Adrenal gland (tissue), 12 donors: Measurements from ENCODE around the gene PRIMA1. TPM values are rescaled to one million over a fixed set of nuclear protein-coding genes. Genes with fewer than 3 reads are reported as not detected.

ENCODE experiments used
- DNase-seq, 7 donors: peaks; one replicate each; pipeline ENCODE4 v3.0.0-alpha.2; 2019 to 2020
- H3K27ac ChIP-seq, 5 donors: fragments of 200-600 bp; sonication (generic) in 4 of 5; 1 replicate in 3 of 5; 2 replicates in 2 of 5; pipeline versions ENCODE4 v1.5.1 to v1.8.0; 2016 to 2020; ENCODE audit warnings: mild to moderate bottlenecking in 1 of 5
- H3K27me3 ChIP-seq: fragments of 200-600 bp; 2 replicates; pipeline ENCODE4 v1.8.0; 2021
- H3K36me3 ChIP-seq, 2 donors: fragments of 200-600 bp; replicated peaks in 1 of 2; 1 replicate in 1 of 2; 2 replicates in 1 of 2; pipeline versions ENCODE4 v1.5.1 to v1.8.0; 2018 to 2022
- H3K4me1 ChIP-seq, 2 donors: fragments of 200-600 bp; replicated peaks in 1 of 2; 1 replicate in 1 of 2; 2 replicates in 1 of 2; pipeline versions ENCODE4 v1.5.1 to v1.8.0; 2018 to 2021
- H3K4me3 ChIP-seq, 4 donors: fragments of 200-600 bp; sonication (generic) in 3 of 4; one replicate each; pipeline ENCODE4 v1.5.1; 2016 to 2018
- H3K9me3 ChIP-seq, 3 donors: fragments of 200-600 bp; sonication (generic) in 1 of 3; replicated peaks in 1 of 3; 1 replicate in 2 of 3; 2 replicates in 1 of 3; pipeline versions ENCODE4 v1.5.1 to v1.8.0; 2016 to 2021
- CTCF ChIP-seq, 6 experiments: fragments of 450-650 bp in 4 of 6; fragments of 200-600 bp in 2 of 6; sonication (generic) in 1 of 6; IDR thresholded peaks; 1 replicate in 5 of 6; 2 replicates in 1 of 6; pipeline versions ENCODE4 v1.5.1 to v1.8.0; 2016 to 2021; ENCODE audit warnings: antibody characterized with exemption in 6 of 6, mild to moderate bottlenecking in 2 of 6, moderate library complexity in 1 of 6
- POLR2A ChIP-seq, 2 donors: fragments of 450-650 bp; IDR thresholded peaks; one replicate each; pipeline ENCODE4 v1.6.1; 2017; ENCODE audit warnings: antibody characterized with exemption in 2 of 2, mild to moderate bottlenecking in 2 of 2, moderate library complexity in 1 of 2
- WGBS, 4 donors: extraction: QIAGEN DNeasy Blood & Tissue Kit in 2 of 4; methylation state at CpG; one replicate each; pipeline versions ENCODE4 v1.1.5 to v1.1.7; 2013 to 2017; 5-methylcytosine and 5-hydroxymethylcytosine counted together
- intact Hi-C, 2 donors: fragments of 100-400 bp; cut with DNase I; formaldehyde crosslinking; loops; one replicate each; pipeline versions ENCODE4 v1.14.1 to v1.15.0; 2022 to 2023
- polyA plus RNA-seq, 3 donors: library from polyadenylated mRNA; stranded (reverse); fragments of 200-250 nt in 2 of 3; fragments of 350-450 nt in 1 of 3; fragmentation: Illumina TruSeq in 1 of 3; extraction: RNeasy Lipid Tissue Mini Kit (QIAGEN cat#74804) in 1 of 3; gene quantifications; one replicate each; pipeline ENCODE4 v1.2.3, GENCODE V29; 2013 to 2014
- total RNA-seq, 9 donors: library from RNA; depleted of rRNA in 4 of 9; stranded (reverse); fragments of >200 nt in 4 of 9; fragments of 120-200 nt in 1 of 9; fragmentation: NEBNext Ultra II Directional in 1 of 9; extraction: Animal tissue kit (Norgen Biotek cat#: 25700) in 1 of 9; gene quantifications; one replicate each; pipeline versions ENCODE4 v1.1.0 to v1.2.4, GENCODE V29; 2013 to 2023
- donor health status: healthy with polysubstance abuse.
- donor health status: Bipolar disorder and iron deficiency.
- donor health status: DM: yes; HTN: yes; CAD: no.
- donor health status: DM: no; HTN: no; CAD: no.
- donor health status: DM: no; HTN: no; CAD: no.
- donor health status: DM: yes; HTN: yes; CAD: no.

The PRIMA1 gene
- total and polyA plus RNA-seq, 12 donors, result 0.47 to 4.7 (median 1.7) TPM; not detected in 1

- no peak overlapping the region for H3K27ac ChIP-seq
- WGBS, 4 donors, result 74 to 82% (median 79%) methylated on average over 13 to 20 of the region's 20 CpGs
- H3K4me3 ChIP-seq, result no peak overlapping the region
- TF ChIP-seq CTCF (IDR thresholded peaks at IDR 0.05) (no peak), POLR2A (IDR thresholded peaks at IDR 0.05) (no peak)
- no peaks in the 10 kb centered on the region for H3K36me3 ChIP-seq
- intact Hi-C loops, result no loop called here
- H3K9me3 ChIP-seq, result no peaks in the 10 kb centered on the region
- H3K27me3 ChIP-seq, result no peaks in the 10 kb centered on the region
- DNase-seq, result no peak
- no peaks in the 10 kb centered on the region for H3K4me1 ChIP-seq
These were observed 9.2 kb downstream of the PRIMA1 start for GRCh38 chr14:93778856-93779629.

GRCh38 chr14:93778453-93778852 lies 9.8 kb downstream of the PRIMA1 start:
- 75 to 84% (median 80%) methylated on average over 8 of the region's 8 CpGs for WGBS, 4 donors
- no peak overlapping the region for H3K27ac ChIP-seq
- TF ChIP-seq CTCF (IDR thresholded peaks at IDR 0.05), result no peak
- no peak for TF ChIP-seq POLR2A (IDR thresholded peaks at IDR 0.05)
- H3K9me3 ChIP-seq, result no peaks in the 10 kb centered on the region
- DNase-seq, result no peak
- no peaks in the 10 kb centered on the region for H3K36me3 ChIP-seq
- no peaks in the 10 kb centered on the region for H3K4me1 ChIP-seq
- H3K27me3 ChIP-seq, result no peaks in the 10 kb centered on the region
- H3K4me3 ChIP-seq, result no peak overlapping the region
- intact Hi-C loops, result no loop called here

DNA sequence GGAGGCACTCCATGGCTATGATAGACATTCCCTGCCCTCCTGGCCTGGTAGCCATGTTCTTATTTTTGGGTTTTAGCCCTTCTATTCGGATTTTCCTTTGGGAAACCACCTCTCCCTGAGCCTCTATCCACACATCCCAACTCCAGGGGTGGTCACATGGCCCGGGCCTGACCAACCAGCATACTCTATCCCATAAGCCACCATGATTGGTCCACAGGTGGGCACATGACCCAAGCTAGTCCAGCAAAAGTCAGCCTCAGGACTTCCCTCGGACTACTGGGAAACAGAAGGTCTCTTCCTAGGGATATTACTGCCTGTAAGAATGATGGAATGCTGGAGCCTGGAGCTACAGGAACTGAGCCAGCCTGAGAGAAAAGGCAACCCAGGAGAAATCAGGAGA lies 12.5 kb downstream of the PRIMA1 start:
- no peak for DNase-seq
- Histone ChIP-seq H3K27me3 (no peaks in the 10 kb centered on the region), H3K4me3 (no peak overlapping the region), H3K9me3 (no peaks in the 10 kb centered on the region), H3K27ac (no peak overlapping the region), H3K4me1 (no peaks in the 10 kb centered on the region), H3K36me3 (no peaks in the 10 kb centered on the region)
- TF ChIP-seq POLR2A (IDR thresholded peaks at IDR 0.05), result no peak
- TF ChIP-seq CTCF (IDR thresholded peaks at IDR 0.05), result no peak
- 60 to 81% (median 69%) methylated on average over 3 of the region's 3 CpGs for WGBS, 4 donors
- intact Hi-C loops, result no loop called here

- DNase-seq, result no peak
- intact Hi-C loops, result no loop called here
- Histone ChIP-seq H3K36me3 (no peaks in the 10 kb centered on the region), H3K27ac (no peak overlapping the region), H3K4me3 (no peak overlapping the region), H3K4me1 (no peaks in the 10 kb centered on the region), H3K9me3 (no peaks in the 10 kb centered on the region), H3K27me3 (no peaks in the 10 kb centered on the region)
- TF ChIP-seq CTCF (IDR thresholded peaks at IDR 0.05) (no peak), POLR2A (IDR thresholded peaks at IDR 0.05) (no peak)
- WGBS, 4 donors, result 84 to 90% (median 89%) methylated on average over 2 of the region's 2 CpGs
These were observed 13.1 kb downstream of the PRIMA1 start for GRCh38 chr14:93775158-93775557.
